CD4-positive, alpha-beta T cell treated with Interleukin-6 for 4 hours (primary cell): ENCODE results near the gene GMEB2.
"Not testable (repeated sequence)": the region's sequence is repeated elsewhere in the genome, so short reads cannot be mapped to it uniquely, and the experiment has no call there.

Source experiments
- DNase-seq: peaks from one replicate; pipeline ENCODE4 v3.0.0-alpha.2; 2020; ENCODE audit warnings: mixed read lengths

The GMEB2 gene

DNA sequence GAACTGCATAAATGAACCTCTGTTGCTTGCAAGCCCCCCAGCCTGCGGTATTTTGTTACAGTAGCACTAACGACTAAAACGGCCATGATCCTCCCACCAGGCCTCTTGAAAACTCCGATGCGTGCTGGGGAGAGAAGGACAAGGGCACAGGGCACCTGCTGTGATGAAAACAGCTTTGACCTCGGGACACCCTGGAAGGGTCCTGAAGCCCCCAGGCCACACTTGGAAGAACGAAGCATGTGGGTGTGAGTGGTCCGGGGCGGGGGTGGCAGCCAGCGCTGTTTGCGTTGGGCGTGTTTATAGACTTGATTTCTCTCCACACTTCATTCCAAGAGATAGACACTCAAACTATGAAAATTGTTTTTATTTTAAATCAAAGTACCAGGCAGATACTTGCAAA, 39.6 kb downstream of the GMEB2 start:
- no peak for DNase-seq

DNA sequence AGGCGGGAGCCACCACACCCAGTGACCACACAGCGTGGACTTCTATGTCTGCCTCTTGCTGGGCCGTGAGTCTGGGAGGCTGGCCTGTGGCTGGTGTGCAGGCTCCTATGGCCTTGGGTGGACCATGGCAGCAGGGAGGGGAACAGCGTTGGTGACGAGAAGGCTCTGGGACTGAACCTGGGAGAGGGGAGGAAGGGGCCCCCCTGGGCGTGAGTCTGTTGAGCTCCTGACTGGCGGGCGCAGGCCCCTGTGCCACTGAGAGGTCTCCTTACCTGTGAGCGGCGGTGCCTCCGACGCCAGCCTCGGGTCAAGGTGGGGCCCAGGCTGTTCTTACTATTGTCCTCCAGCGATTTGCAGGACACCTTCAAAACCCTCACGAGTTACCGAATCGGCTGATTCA, 40.1 kb downstream of the GMEB2 start:
- DNase-seq = no peak

DNA sequence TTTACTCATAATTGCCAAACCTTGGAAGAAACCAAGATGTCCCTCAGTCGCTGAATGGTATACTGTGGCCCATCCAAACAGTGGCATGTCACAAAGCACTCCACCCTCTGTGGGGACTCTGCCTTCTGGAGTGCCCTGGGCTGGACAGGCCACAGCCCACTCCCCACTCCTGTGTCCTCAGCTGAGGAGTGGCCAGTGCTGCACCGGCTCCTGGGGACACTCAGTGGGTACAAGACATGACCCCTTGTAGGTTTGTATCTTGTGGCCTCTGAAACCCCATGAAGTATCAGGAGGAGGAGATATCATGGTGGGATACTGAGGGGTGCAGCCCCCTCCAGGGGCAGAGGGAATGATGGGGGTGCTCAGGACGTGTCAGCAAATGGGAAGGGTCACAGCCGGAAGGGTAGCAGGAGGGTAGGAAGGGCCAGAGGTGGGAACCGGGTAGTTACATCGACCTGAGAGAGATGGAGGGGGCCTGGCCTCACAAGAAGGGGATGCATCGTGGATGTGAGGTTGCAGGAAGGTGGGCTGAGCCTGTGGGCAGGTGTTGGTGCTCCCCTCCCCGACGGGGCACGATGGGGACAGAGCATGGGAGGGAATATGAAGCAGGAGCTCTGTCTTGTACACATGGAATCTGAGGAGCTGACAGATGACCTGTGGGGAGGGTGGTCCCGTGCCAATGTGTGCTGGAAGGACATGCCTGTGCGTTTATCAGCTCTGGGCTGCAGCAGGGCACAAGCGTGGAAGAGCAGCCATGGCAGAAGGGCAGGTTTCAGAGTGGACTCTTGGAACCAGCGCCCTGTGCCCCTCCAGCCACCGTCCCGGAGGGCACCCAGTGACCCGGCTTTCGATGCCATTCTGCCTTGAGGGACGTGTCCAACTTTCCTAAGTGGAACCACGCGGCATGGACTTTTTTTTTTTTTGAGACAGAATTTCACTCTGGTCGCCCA, 41.0 kb downstream of the GMEB2 start:
- no peak for DNase-seq

DNA sequence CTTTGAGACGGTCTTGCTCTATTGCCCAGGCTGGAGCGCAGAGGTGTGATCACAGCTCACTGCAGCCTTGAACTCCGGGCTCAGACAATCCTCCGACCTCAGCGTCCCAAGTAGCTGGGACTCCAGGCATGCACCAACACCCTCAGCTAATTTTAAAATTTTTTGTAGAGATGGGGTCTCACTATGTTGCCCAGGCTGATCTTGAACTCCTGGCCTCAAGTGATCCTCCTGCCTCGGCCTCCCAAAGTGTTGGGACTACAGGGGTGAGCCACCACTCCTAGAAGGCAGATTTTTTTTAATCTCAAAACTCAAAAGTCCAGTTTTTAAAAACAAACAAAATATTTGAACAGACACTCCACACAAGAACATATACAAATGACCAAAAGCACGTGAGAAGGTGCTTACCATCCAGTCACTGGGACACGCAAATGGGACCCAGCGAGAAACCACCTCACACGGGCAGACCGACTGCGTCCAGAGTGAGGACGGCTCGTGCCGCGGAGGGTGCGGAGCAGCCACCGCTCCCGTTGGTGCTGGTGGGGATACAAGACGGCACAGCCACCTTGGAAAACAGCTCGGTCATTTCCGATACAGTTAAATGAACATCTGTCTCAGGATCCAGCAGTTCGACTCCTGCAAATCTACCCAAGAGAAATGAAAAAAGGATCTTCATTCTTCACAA, 44.4 kb downstream of the GMEB2 start:
- no peak for DNase-seq

DNA sequence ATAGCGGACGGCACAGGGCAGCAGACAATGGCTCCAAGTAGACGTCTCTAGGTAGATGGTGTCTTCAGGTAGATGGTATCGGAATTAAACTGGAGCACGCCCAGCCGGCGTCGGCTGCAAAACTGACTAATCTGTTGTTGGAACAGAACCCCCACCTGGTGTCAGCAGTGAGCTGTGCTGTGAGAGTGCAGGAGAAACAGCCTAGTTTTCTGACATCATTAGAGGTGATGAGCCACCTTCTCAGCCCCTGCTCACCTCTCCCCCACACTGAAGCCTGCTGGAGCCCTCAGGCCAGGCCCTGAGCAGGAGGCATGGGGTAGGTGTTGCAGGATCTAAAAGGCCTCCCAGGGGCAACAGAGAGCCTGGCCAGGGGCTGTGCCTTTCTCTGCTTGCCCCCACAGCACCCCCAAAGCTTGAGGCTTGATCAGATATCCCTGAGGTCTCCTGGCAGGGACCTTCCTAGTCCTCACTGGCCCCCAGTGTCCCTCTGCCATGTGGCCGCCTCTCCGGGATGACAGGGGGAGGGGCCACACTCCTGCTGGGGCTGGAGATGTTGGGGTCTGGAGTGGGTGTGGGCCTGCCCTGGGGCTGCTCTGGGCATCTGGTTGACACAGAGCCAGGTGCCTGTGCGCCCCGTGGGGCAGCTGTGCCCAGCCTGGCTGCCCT, 46.0 kb downstream of the GMEB2 start:
- DNase-seq = peak; percentile 84

- DNase-seq = no peak
Observed at GRCh38 chr20:63579017-63579694, 47.7 kb downstream of the GMEB2 start.

DNA sequence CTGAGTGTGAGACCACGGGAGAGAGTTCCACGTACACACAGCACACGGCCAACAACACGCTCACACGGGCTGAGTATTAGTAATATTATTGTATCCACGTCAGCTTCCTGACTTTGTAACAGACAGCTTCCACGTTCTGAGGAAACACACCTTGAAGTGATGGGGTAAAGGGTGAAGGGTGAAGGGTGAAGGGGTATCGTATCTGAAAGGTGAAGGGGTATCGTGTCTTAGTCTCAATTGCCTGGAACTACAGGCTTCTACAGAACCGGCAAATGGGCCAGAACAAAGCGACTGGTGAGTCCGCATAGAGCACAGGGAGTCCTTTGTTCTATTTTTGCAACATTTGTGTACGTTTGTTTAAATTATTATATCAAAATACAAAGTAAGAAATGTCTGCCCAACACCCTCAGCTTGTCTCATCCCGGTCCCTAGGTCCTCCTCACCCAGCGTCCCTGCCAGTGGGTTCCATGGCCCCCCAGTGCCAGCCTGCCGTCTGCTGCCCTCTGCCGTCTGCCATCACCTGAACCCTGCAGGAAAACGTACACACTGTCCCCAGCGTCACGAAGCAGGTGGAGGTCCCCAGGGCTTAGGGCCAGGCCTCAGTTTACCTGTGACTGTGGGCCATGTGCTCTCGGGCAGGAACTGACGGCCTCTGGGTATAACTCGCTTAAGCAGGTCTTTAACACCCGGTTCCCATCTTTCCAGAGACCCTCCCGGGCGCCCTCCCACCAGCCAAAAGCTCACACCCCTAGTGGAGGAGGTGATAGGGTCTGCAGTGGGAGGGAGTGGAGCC, 48.5 kb downstream of the GMEB2 start:
- peak; percentile 25 for DNase-seq

GRCh38 chr20:63577317-63577894, 49.5 kb downstream of the GMEB2 start:
- no peak for DNase-seq

DNA sequence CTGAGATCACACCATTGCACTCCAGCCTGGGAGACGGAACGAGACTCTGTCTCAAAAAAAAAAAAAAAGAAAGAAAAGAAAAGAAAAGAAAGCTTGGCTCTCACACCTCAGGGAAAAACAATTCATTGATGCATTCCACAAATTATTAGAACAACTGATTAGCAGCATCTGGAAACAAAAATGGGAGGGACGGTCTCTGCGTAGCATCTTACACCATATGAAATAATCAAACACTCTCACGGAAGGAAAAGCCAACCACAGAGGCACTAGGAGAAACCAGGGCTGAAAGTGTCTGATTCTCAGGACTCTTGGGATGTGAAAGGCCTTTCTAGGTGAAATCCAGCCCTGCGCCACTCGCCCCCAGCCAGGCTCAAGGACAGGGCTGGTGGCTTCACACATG, 50.6 kb downstream of the GMEB2 start:
- DNase-seq = no peak

GRCh38 chr20:63574829-63575743, 51.8 kb downstream of the GMEB2 start:
- no peak for DNase-seq

GRCh38 chr20:63574156-63574828, 52.6 kb downstream of the GMEB2 start, which contains the start of gene HELZ2:
Gene HELZ2 (minus strand): TSS chr20:63574239. CDS start chr20:63572385, 1,854 bp downstream.
- DNase-seq = peak; percentile 88

- DNase-seq = peak; percentile 8
Observed at GRCh38 chr20:63573647-63574131, 53.2 kb downstream of the GMEB2 start.

GRCh38 chr20:63572788-63573646, 53.9 kb downstream of the GMEB2 start:
- no peak for DNase-seq

- no peak for DNase-seq
Observed at GRCh38 chr20:63572071-63572787, 54.7 kb downstream of the GMEB2 start.

GRCh38 chr20:63571087-63571478, 55.8 kb downstream of the GMEB2 start:
- DNase-seq = not testable (repeated sequence)

- no peak for DNase-seq
Observed at GRCh38 chr20:63570281-63571086, 56.4 kb downstream of the GMEB2 start.
